GM19035 (cell line): ENCODE results near the gene NID2.

Source experiments
- ATAC-seq: cut with Tn5 transposase; IDR thresholded peaks from one replicate; pipeline ENCODE4 v1.9.1; 2021; ENCODE audit not compliant: unreplicated experiment

Gene NID2

GRCh38 chr14:51963286-51963685 is 105.6 kb downstream of the NID2 start:
- ATAC-seq: no peak

DNA sequence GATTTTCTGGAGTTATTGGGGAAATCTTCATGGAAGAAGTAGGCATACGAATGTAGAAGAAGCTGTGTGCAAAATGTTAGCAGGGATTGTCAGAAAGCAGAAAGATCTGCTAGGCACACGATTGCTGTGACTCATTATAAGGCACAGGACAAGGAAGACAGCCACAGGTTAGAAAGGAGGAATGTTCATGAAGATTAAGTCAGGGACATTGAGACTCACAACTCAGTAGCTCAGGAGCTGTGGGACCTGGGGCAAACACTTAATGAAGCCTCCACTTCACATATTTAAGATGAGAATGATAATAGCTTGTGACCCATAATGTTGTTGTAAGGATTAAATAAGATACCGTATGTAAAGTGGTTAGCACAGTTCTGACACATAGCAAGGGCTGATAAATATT is 106.1 kb downstream of the NID2 start:
- no peak for ATAC-seq

DNA sequence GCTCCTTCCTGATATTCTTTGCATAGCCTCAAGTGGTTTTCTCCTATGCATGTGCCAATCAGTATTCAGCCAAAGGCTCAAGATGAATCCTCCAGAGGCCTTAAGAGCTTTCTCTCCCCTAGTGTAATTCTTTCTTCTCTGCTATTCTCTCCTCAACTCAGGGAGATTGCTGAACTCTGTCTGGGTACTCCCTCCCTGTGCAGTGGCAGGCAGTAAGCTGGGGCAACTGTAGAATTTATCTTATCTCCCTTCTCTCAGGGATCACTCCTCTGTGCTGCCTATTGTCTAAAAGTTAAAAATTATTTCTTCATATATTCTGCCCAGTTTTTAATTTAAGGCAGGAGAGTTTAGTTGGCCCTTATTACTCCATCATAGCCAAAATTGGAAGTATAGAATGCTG is 108.0 kb downstream of the NID2 start:
- ATAC-seq: no peak

DNA sequence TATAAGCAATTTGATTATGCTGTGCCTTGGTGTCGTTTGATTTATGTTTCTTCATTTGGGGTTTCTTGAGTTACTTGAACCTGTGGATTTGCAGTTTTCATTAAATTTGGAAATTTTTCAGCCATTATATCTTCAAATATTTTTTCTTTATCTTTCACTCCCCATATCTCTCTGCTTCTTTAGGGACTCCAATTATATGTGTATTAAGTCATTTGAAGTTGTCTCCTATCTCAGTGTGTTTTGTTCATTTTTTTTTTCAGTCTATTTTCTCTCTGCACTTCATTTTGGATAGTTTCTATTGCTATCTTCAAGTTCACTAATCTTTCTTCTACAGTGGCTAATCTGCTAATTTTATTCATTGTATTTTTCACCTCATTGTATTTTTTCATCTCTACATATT is 108.9 kb downstream of the NID2 start:
- ATAC-seq: no peak

GRCh38 chr14:51957950-51958349 is 110.9 kb downstream of the NID2 start:
- ATAC-seq: no peak
